ENCODE data around the gene SEMA5B. TPM values are rescaled to one million over a fixed set of nuclear protein-coding genes. Genes with fewer than 3 reads are reported as not detected.

SEMA5B gene
- polyA plus RNA-seq, 1 of the 3 experiments (the other 2 are of a cell fraction) = 0.43 TPM

- no peaks in the 10 kb centered on the region for H3K9me3 ChIP-seq
- no peaks in the 10 kb centered on the region for H3K79me2 ChIP-seq (ENCODE audit: insufficient read depth)
- no peaks in the 10 kb centered on the region for H4K20me1 ChIP-seq (ENCODE audit: insufficient read depth)
- no peak for DNase-seq
- H3K4me2 ChIP-seq = no peak overlapping the region
- H3K9ac ChIP-seq = no peak overlapping the region
- H3K27me3 ChIP-seq (ENCODE audit: insufficient read depth) = no peaks in the 10 kb centered on the region; the same call in 1 of the 2 replicates
- no peak overlapping the region for H3K4me3 ChIP-seq (ENCODE audit: low read depth in 2 of 2, low read length in 1 of 2)
- TF ChIP-seq MAX (IDR thresholded peaks at IDR 0.05; ENCODE audit: low read depth) (no peak), CTCF (IDR thresholded peaks at IDR 0.05) (0 out of 2 replicates have a peak, but pooled peaks have one; percentile 7)
- POLR2A ChIA-PET = no interaction called here
- no peaks in the 10 kb centered on the region for H3F3A ChIP-seq (replicated peaks; ENCODE audit: insufficient read depth)
- no peak overlapping the region for H2AFZ ChIP-seq (ENCODE audit: low read depth)
- CTCF ChIA-PET = interaction anchor here (0.5 to 2.6 kb wide), 10 partner anchors 10 to 124 kb away, joined by 3 to 7 read pairs (median 3); no protein-coding TSS in a partner anchor
- WGBS (ENCODE audit: low lambda C conversion rate) = 89% methylated on average over 15 of the region's 15 CpGs
- H3K27ac ChIP-seq (ENCODE audit: low read depth in 2 of 2, low read length in 1 of 2) = no peak overlapping the region
- peaks cover 14 to 23% of the 10 kb centered on the region in 2 experiments for H3K4me1 ChIP-seq (ENCODE audit: control insufficient read depth in 1 of 2, insufficient read depth in 2 of 2, low read depth in 1 of 2, low read length in 1 of 2)
- H3K9me2 ChIP-seq = no peaks in the 10 kb centered on the region
- no peaks in the 10 kb centered on the region for H3K36me3 ChIP-seq (replicated peaks in 1 of 2; ENCODE audit: control insufficient read depth in 1 of 2, insufficient read depth in 2 of 2, low read length in 1 of 2)
These were observed 45.1 kb downstream of the SEMA5B start for GRCh38 chr3:122982216-122983185.

GRCh38 chr3:122979211-122979610 lies 48.4 kb downstream of the SEMA5B start:
- Histone ChIP-seq H4K20me1 (ENCODE audit: insufficient read depth) (no peaks in the 10 kb centered on the region), H3K27ac (ENCODE audit: low read depth in 2 of 2, low read length in 1 of 2) (peak overlapping the region in 1 of 2 experiments; percentile 37; a peak in 2 of 4 replicates), H3K4me2 (no peak overlapping the region), H3K9me2 (no peaks in the 10 kb centered on the region), H3K4me3 (ENCODE audit: low read depth in 2 of 2, low read length in 1 of 2) (no peak overlapping the region), H3K27me3 (ENCODE audit: insufficient read depth) (no peaks in the 10 kb centered on the region), H3K79me2 (ENCODE audit: insufficient read depth) (no peaks in the 10 kb centered on the region), H2AFZ (ENCODE audit: low read depth) (no peak overlapping the region), H3F3A (replicated peaks; ENCODE audit: insufficient read depth) (peaks cover 24% of the 10 kb centered on the region), H3K9ac (no peak overlapping the region), H3K4me1 (ENCODE audit: control insufficient read depth in 1 of 2, insufficient read depth in 2 of 2, low read depth in 1 of 2, low read length in 1 of 2) (peaks cover 40 to 44% of the 10 kb centered on the region in 2 experiments), H3K9me3 (no peaks in the 10 kb centered on the region), H3K36me3 (replicated peaks in 1 of 2; ENCODE audit: control insufficient read depth in 1 of 2, insufficient read depth in 2 of 2, low read length in 1 of 2) (no peaks in the 10 kb centered on the region)
- no peak for DNase-seq
- 82% methylated on average over 8 of the region's 8 CpGs for WGBS (ENCODE audit: low lambda C conversion rate)
- ChIA-PET POLR2A (no interaction called here), CTCF (interaction anchor here (0.7 to 2.1 kb wide), 4 partner anchors 10 to 48 kb away, joined by 3 to 12 read pairs (median 4); partner anchors contain the start of gene SEMA5B)
- TF ChIP-seq JUND (IDR thresholded peaks at IDR 0.05) (no peak), POLR2AphosphoS5 (IDR thresholded peaks at IDR 0.05; ENCODE audit: low read depth, low read length) (no peak), TAF1 (IDR thresholded peaks at IDR 0.05; ENCODE audit: borderline replicate concordance, low read depth, low read length) (no peak), USF1 (IDR thresholded peaks at IDR 0.05; ENCODE audit: borderline replicate concordance, low read depth) (no peak), SMC3 (IDR thresholded peaks at IDR 0.05; ENCODE audit: low read depth, low read length) (no peak), REST (IDR thresholded peaks at IDR 0.05; ENCODE audit: low read depth, low read length) (no peak), ZBTB33 (IDR thresholded peaks at IDR 0.05; ENCODE audit: borderline replicate concordance, low read depth) (no peak), IRF3 (IDR thresholded peaks at IDR 0.05; ENCODE audit: low read depth, low read length) (no peak), MXI1 (IDR thresholded peaks at IDR 0.05; ENCODE audit: low read depth, low read length) (no peak), TCF12 (IDR thresholded peaks at IDR 0.05) (no peak), RCOR1 (IDR thresholded peaks at IDR 0.05; ENCODE audit: low read length) (no peak), PBX3 (IDR thresholded peaks at IDR 0.05) (no peak)
